ENCODE data around the gene HCN3. TPM values are rescaled to one million over a fixed set of nuclear protein-coding genes. Genes with fewer than 3 reads are reported as not detected.

HCN3 gene
- total RNA-seq, 4 donors from 2014 or later = 0.18 to 1.5 (median 1.1) TPM

DNA sequence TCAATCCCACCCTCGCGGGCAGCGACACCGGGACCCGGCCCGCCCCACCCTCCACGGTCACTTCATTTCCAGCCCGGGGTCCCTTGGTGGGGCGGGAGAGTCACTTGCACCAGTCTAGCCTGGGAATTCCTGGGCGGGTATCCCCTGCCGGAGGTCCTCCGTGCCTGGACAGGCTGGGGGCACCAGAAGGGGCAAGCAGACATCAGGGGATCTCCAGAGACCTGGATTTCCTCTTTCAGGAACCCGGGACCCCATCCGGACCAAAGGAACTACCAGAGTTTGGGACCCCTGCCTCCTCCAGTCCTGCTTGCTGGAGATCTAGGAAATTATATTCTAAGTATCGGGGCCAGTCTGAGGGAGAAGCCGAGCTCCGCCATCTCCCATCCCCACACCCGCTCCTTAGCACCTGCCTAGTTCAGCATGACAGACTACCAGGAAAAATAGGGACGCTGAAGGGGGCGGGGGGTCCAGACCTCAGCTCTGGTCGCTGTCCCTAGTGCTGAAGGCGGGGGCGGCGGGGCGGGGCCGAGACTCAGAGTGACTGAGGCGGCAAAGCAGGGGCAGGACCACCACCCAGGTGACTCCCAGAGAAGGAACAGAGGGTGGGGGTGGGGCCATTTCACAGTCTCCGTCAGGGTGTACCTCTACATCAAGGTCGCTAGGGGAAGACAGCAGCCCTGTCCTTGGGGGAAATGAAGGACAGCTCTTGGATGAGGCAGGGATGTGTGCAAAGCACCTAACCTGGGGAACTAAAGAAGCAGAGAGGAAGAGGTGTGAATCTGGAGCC lies 832 bp downstream of the HCN3 start:
- Histone ChIP-seq H3K4me3 (peak overlapping the region; percentile 78 to 97 (median 80)), H3K9me3 (no peaks in the 10 kb centered on the region), H3K27me3 (no peaks in the 10 kb centered on the region), H3K27ac (peak overlapping the region in 3 of 4 donors; percentile 66 to 71 (median 69)), H3K36me3 (no peaks in the 10 kb centered on the region), H3K4me1 (peaks cover 9 to 21% of the 10 kb centered on the region in 2 donors)
- peak in 1 of 2 donors; percentile 22 for DNase-seq
- TF ChIP-seq, protein P1, sequence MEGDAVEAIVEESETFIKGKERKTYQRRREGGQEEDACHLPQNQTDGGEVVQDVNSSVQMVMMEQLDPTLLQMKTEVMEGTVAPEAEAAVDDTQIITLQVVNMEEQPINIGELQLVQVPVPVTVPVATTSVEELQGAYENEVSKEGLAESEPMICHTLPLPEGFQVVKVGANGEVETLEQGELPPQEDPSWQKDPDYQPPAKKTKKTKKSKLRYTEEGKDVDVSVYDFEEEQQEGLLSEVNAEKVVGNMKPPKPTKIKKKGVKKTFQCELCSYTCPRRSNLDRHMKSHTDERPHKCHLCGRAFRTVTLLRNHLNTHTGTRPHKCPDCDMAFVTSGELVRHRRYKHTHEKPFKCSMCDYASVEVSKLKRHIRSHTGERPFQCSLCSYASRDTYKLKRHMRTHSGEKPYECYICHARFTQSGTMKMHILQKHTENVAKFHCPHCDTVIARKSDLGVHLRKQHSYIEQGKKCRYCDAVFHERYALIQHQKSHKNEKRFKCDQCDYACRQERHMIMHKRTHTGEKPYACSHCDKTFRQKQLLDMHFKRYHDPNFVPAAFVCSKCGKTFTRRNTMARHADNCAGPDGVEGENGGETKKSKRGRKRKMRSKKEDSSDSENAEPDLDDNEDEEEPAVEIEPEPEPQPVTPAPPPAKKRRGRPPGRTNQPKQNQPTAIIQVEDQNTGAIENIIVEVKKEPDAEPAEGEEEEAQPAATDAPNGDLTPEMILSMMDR (IDR thresholded peaks at IDR 0.05 in 4 of 5, conservative IDR thresholded peaks at IDR 0.05 in 1 of 5) = peak in 2 of 5 experiments; percentile 9 to 16
- TF ChIP-seq POLR2A (IDR thresholded peaks at IDR 0.05) = no peak
- intact Hi-C loops (cut with DNase I; ENCODE audit: low total_unique reads) = loop anchor here (1.0 kb wide), 2 partner anchors 30 to 46 kb away; partner anchors contain the start of gene FDPS
- ATAC-seq = no peak
- in situ Hi-C loops (cut with MboI; ENCODE audit: low sequenced_read_pairs in 4 of 4) = no loop called here

DNA sequence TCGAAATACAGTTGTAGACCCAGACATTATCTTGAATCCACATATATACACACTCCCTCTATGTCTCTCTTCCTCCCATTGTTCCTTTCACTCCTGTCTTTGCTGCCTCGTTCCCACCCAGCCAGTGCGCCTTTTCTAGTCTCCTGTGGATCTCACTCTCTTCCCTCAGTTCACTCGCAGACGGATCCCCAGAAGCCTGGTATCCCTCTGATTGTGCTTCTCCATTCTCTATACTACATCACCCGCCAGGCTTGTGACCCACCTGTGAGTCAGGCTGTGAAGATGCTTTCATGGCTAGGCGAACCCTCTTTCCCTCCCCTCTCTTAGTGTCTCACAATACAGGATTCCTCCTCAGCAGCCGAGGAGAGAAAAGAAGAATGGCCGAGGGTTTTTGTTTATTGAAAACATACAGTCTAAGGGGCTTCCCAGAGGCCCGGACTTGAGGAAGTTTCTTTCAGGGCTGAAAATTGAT lies 1.5 kb downstream of the HCN3 start:
- in situ Hi-C loops (cut with MboI; ENCODE audit: low sequenced_read_pairs in 4 of 4) (no loop called here), intact Hi-C loops (cut with DNase I; ENCODE audit: low total_unique reads) (no loop called here)
- TF ChIP-seq POLR2A (IDR thresholded peaks at IDR 0.05) = no peak
- TF ChIP-seq, protein P1 (IDR thresholded peaks at IDR 0.05 in 4 of 5, conservative IDR thresholded peaks at IDR 0.05 in 1 of 5) = no peak

DNA sequence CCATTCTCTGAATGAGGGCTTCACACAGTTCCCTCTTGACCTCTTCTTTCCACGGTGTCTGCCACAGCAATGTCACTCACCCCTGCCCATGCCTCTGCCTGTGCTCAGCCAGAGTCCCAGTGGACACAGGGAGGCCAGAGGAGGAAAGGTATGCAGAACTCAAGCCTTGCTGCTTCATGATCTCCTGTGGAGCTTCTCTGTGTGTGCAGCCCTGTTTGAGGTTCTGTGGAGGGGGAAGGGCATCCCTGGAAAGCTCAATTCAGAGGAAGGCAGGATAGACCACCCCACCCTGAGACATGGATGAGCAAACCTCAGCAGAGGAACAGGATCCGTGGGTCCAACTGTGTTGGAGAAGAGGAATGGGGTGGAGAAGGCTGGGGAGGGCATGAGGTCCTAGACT lies 2.0 kb downstream of the HCN3 start:
- no peak overlapping the region for H3K4me3 ChIP-seq
- peaks cover 9 to 18% of the 10 kb centered on the region in 2 donors for H3K4me1 ChIP-seq
- intact Hi-C loops (cut with DNase I; ENCODE audit: low total_unique reads) (no loop called here), in situ Hi-C loops (cut with MboI; ENCODE audit: low sequenced_read_pairs in 4 of 4) (no loop called here)
- ATAC-seq (no peak), DNase-seq (no peak)
- H3K27me3 ChIP-seq = no peaks in the 10 kb centered on the region
- H3K9me3 ChIP-seq = no peaks in the 10 kb centered on the region
- H3K27ac ChIP-seq = no peak overlapping the region
- TF ChIP-seq, protein P1 (IDR thresholded peaks at IDR 0.05 in 4 of 5, conservative IDR thresholded peaks at IDR 0.05 in 1 of 5) = no peak
- no peak for TF ChIP-seq POLR2A (IDR thresholded peaks at IDR 0.05)
- no peaks in the 10 kb centered on the region for H3K36me3 ChIP-seq

More for the DNA sequence above, 1.5 kb downstream of the HCN3 start:
- Histone ChIP-seq H3K4me1 (peaks cover 9 to 21% of the 10 kb centered on the region in 2 donors), H3K27me3 (no peaks in the 10 kb centered on the region), H3K36me3 (no peaks in the 10 kb centered on the region), H3K4me3 (no peak overlapping the region), H3K9me3 (no peaks in the 10 kb centered on the region), H3K27ac (no peak overlapping the region)
- ATAC-seq = no peak
- no peak for DNase-seq

DNA sequence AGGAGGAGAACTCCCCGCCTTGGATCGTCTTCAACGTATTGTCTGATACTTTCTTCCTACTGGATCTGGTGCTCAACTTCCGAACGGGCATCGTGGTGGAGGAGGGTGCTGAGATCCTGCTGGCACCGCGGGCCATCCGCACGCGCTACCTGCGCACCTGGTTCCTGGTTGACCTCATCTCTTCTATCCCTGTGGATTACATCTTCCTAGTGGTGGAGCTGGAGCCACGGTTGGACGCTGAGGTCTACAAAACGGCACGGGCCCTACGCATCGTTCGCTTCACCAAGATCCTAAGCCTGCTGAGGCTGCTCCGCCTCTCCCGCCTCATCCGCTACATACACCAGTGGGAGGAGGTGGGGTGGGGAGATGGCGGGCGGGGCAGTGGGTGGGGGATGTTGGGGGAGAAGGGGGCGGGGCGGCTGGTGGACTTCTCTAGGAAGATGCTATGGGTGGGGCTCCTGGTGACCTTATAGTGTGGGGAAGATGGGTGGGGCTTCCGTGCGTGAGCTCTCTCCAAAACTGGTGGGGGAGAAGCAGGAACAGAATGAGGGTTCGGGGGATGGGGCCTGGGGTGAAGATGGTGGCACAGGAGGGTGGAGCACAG lies 5.3 kb downstream of the HCN3 start:
- H3K27me3 ChIP-seq = no peaks in the 10 kb centered on the region
- H3K9me3 ChIP-seq = no peaks in the 10 kb centered on the region
- no peak overlapping the region for H3K4me3 ChIP-seq
- DNase-seq (no peak), ATAC-seq (no peak)
- intact Hi-C loops (cut with DNase I; ENCODE audit: low total_unique reads) = no loop called here
- no peak overlapping the region for H3K27ac ChIP-seq
- TF ChIP-seq POLR2A (IDR thresholded peaks at IDR 0.05) = no peak
- TF ChIP-seq, protein P1 (IDR thresholded peaks at IDR 0.05 in 4 of 5, conservative IDR thresholded peaks at IDR 0.05 in 1 of 5) = no peak
- H3K4me1 ChIP-seq = peaks cover 6 to 7% of the 10 kb centered on the region in 2 donors
- in situ Hi-C loops (cut with MboI; ENCODE audit: low sequenced_read_pairs in 4 of 4) = loop anchor here in 2 of 4 donors (5.0 kb wide), 2 partner anchors 35 kb away; no protein-coding TSS in a partner anchor
- H3K36me3 ChIP-seq = no peaks in the 10 kb centered on the region
